Measurements from ENCODE around the gene STAT5B. TPM values are rescaled to one million over a fixed set of nuclear protein-coding genes. Genes with fewer than 3 reads are reported as not detected.
A peak's percentile ranks its signal among the peaks of the same experiment; 100 is the strongest.

STAT5B gene
- total and polyA plus RNA-seq, 9 of the 15 experiments (the other 6 are each of a cell fraction or from before 2014, with no cell fraction given), result 20.8 to 176 (median 92.4) TPM

- TF ChIP-seq ZNF347 (CRISPR knock-in tag; IDR thresholded peaks at IDR 0.05; ENCODE audit: low read depth), result no peak
- TF ChIP-seq ZNF174 (CRISPR knock-in tag; IDR thresholded peaks at IDR 0.05), result no peak
- TF ChIP-seq FOXO4 (CRISPR knock-in tag; IDR thresholded peaks at IDR 0.05), result no peak
- no peak for TF ChIP-seq TEAD2 (tag; IDR thresholded peaks at IDR 0.05)
- TF ChIP-seq MTF1 (CRISPR knock-in tag; IDR thresholded peaks at IDR 0.05; ENCODE audit: borderline replicate concordance), result no peak
- TF ChIP-seq HINFP (tag; conservative IDR thresholded peaks at IDR 0.05; ENCODE audit: low read depth), result no peak
- TF ChIP-seq HSF4 (CRISPR knock-in tag; IDR thresholded peaks at IDR 0.05; ENCODE audit: borderline replicate concordance), result peak; percentile 72; the same call in 1 of the 2 replicates
- no peak for TF ChIP-seq PTTG1 (tag; IDR thresholded peaks at IDR 0.05; ENCODE audit: low read depth)
- TF ChIP-seq TAF9B (IDR thresholded peaks at IDR 0.05; ENCODE audit: partially characterized antibody), result peak; percentile 59
- no peak for TF ChIP-seq BRD9 (IDR thresholded peaks at IDR 0.05; ENCODE audit: low read depth, partially characterized antibody)
- no peak for TF ChIP-seq ZNF318 (IDR thresholded peaks at IDR 0.05; ENCODE audit: borderline replicate concordance in 1 of 2, low read depth in 1 of 2)
- no peak for TF ChIP-seq ZNF408 (CRISPR knock-in tag; IDR thresholded peaks at IDR 0.05; ENCODE audit: low read depth)
- no peak for TF ChIP-seq COPS2 (conservative IDR thresholded peaks at IDR 0.05)
- TF ChIP-seq ZNF121 (CRISPR knock-in tag; conservative IDR thresholded peaks at IDR 0.05), result no peak
- no peak for TF ChIP-seq ZNF232 (CRISPR knock-in tag; IDR thresholded peaks at IDR 0.05)
These were observed 41.2 kb upstream of the STAT5B start (continued) for GRCh38 chr17:42317266-42317845.

All from K562 (cell line).